Naive thymus-derived CD4-positive, alpha-beta T cell (primary cell): ENCODE data around the gene SLC23A3. TPM values are rescaled to one million over a fixed set of nuclear protein-coding genes. Genes with fewer than 3 reads are reported as not detected.

Source experiments
- ATAC-seq: fragments of 150-1000 bp; cut with Tn5 transposase; 2 replicates; pipeline ENCODE4 v1.10.0; 2021; ENCODE audit warnings: mild to moderate bottlenecking, moderate library complexity
- CTCF ChIA-PET: fragments of 350-600 bp; sonication (Branson Sonifier 250); formaldehyde crosslinking; loops from one replicate; lab custom pipeline; 2021; ENCODE audit warnings: antibody characterized with exemption; lab: Charles Lee
- POLR2A ChIA-PET: fragments of 350-600 bp; sonication (Branson Sonifier 250); formaldehyde crosslinking; loops from one replicate; lab custom pipeline; 2021; ENCODE audit warnings: antibody characterized with exemption, inconsistent platforms; lab: Charles Lee
- DNase-seq, 9 donors: peaks; one replicate each; pipeline versions ENCODE4 v3.0.0 to v3.0.0-alpha.2; 2020 to 2022; ENCODE audit warnings: mixed read lengths in 1 of 9
- H3K27ac ChIP-seq: one replicate; pipeline ENCODE4 v1.7.0; 2013; ENCODE audit warnings: mild to moderate bottlenecking, low read depth, low read length, moderate library complexity
- H3K27me3 ChIP-seq, 2 donors: one replicate each; pipeline ENCODE4 v1.7.0; 2013; ENCODE audit warnings: low read length in 2 of 2, mild to moderate bottlenecking in 2 of 2, moderate library complexity in 2 of 2; ENCODE audit not compliant: control insufficient read depth in 2 of 2, insufficient read depth in 2 of 2
- H3K36me3 ChIP-seq, 3 experiments: 1 replicate in 2 of 3; 2 replicates in 1 of 3; pipeline ENCODE4 v1.7.0; 2013; ENCODE audit warnings: low read length in 3 of 3, mild to moderate bottlenecking in 3 of 3, moderate library complexity in 1 of 3; ENCODE audit not compliant: insufficient read depth in 3 of 3, control insufficient read depth in 2 of 3
- H3K4me1 ChIP-seq, 2 donors: one replicate each; pipeline ENCODE4 v1.7.0; 2013; ENCODE audit warnings: low read length in 2 of 2, mild to moderate bottlenecking in 2 of 2, moderate library complexity in 1 of 2; ENCODE audit not compliant: control insufficient read depth in 2 of 2, insufficient read depth in 2 of 2
- H3K4me3 ChIP-seq: 2 replicates; pipeline ENCODE4 v1.7.0; 2013; ENCODE audit warnings: mild to moderate bottlenecking, low read length
- H3K9me3 ChIP-seq, 3 experiments: 1 replicate in 2 of 3; 2 replicates in 1 of 3; pipeline ENCODE4 v1.7.0; 2013; ENCODE audit warnings: low read length in 3 of 3; ENCODE audit not compliant: control insufficient read depth in 2 of 3
- H3K27ac Mint-ChIP-seq, 9 donors: one replicate each; pipeline ENCODE4 v1.8.0; 2020 to 2022; ENCODE audit warnings: mixed read lengths in 9 of 9, mild to moderate bottlenecking in 8 of 9, moderate library complexity in 5 of 9, inconsistent platforms in 2 of 9
- H3K27me3 Mint-ChIP-seq, 5 donors: one replicate each; pipeline ENCODE4 v1.8.0; 2021 to 2022; ENCODE audit warnings: mixed read lengths in 5 of 5, mild to moderate bottlenecking in 1 of 5
- H3K36me3 Mint-ChIP-seq, 5 donors: one replicate each; pipeline ENCODE4 v1.8.0; 2020 to 2022; ENCODE audit warnings: mixed read lengths in 5 of 5, mild to moderate bottlenecking in 3 of 5, inconsistent platforms in 1 of 5
- H3K4me1 Mint-ChIP-seq, 7 donors: one replicate each; pipeline ENCODE4 v1.8.0; 2020 to 2022; ENCODE audit warnings: mixed read lengths in 7 of 7, mild to moderate bottlenecking in 3 of 7, inconsistent platforms in 1 of 7
- H3K4me3 Mint-ChIP-seq, 10 donors: one replicate each; pipeline ENCODE4 v1.8.0; 2020 to 2022; ENCODE audit warnings: mild to moderate bottlenecking in 10 of 10, mixed read lengths in 10 of 10, moderate library complexity in 6 of 10, inconsistent platforms in 2 of 10
- H3K9me3 Mint-ChIP-seq, 11 donors: one replicate each; pipeline ENCODE4 v1.8.0; 2020 to 2022; ENCODE audit warnings: mixed read lengths in 11 of 11, mild to moderate bottlenecking in 4 of 11, inconsistent platforms in 1 of 11, moderate library complexity in 1 of 11
- intact Hi-C, 2 donors: fragments of 100-400 bp; cut with micrococcal nuclease; formaldehyde crosslinking; loops; one replicate each; pipeline ENCODE4 v1.15.1; 2023
- polyA plus RNA-seq, 2 donors: library from polyadenylated mRNA; unstranded; fragments of 300-500 nt; fragmentation: Illumina TruSeq; gene quantifications; one replicate each; pipeline ENCODE4 v1.2.3, GENCODE V29; 2021
- total RNA-seq, 6 experiments: library from RNA in 5 of 6; stranded (reverse) in 5 of 6; gene quantifications; 1 replicate in 5 of 6; 2 replicates in 1 of 6; pipeline ENCODE4 v1.2.3 and lab custom pipeline; 2021 to 2026

The SLC23A3 gene
- total and polyA plus RNA-seq, 7 experiments from 2014 or later: 0.08 to 8.6 (median 2.0) TPM; not detected in 1

DNA sequence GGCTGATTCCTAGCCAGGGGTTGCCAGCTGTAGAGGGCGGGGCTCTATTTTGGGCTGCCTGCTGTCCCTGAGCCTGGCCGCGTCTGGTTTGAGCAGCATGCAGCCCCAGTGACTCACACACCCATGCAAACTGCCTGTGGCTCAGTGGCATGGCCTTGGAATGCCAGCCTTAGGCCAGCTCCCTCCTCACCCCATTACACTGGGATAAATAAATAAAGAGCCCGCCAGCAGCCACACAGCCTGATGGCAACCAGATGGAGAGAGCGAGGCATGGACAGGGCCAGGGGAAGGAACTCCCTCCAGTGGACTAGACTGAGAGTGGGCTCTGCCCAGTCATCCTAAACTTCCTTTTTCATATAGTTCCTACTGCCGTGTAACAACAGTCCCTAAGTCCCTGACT is 27.5 kb downstream of the SLC23A3 start:
- H3K4me3 ChIP-seq: no peak overlapping the region
- CTCF ChIA-PET: no interaction called here
- H3K9me3 ChIP-seq: no peaks in the 10 kb centered on the region
- intact Hi-C loops: no loop called here
- H3K36me3 ChIP-seq: peaks cover 8 to 64% (median 10%) of the 10 kb centered on the region in 3 experiments
- POLR2A ChIA-PET: no interaction called here
- H3K36me3 Mint-ChIP-seq: peaks cover 29 to 76% (median 67%) of the 10 kb centered on the region in 5 donors
- H3K27ac ChIP-seq: no peak overlapping the region
- DNase-seq: no peak
- no peaks in the 10 kb centered on the region for H3K4me1 ChIP-seq
- H3K4me3 Mint-ChIP-seq: no peak overlapping the region
- peaks cover 0 to 5% (median 0%) of the 10 kb centered on the region in 11 donors for H3K9me3 Mint-ChIP-seq
- peaks cover 0 to 10% (median 0%) of the 10 kb centered on the region in 7 donors for H3K4me1 Mint-ChIP-seq
- H3K27ac Mint-ChIP-seq: no peak overlapping the region
- no peaks in the 10 kb centered on the region for H3K27me3 Mint-ChIP-seq
- H3K27me3 ChIP-seq: no peaks in the 10 kb centered on the region
- no peak for ATAC-seq

GRCh38 chr2:219140722-219141121 is 29.1 kb downstream of the SLC23A3 start:
- ATAC-seq: no peak

GRCh38 chr2:219133976-219134375 is 35.9 kb downstream of the SLC23A3 start:
- intact Hi-C loops: no loop called here
- DNase-seq: no peak
- peaks cover 0 to 1% (median 0%) of the 10 kb centered on the region in 11 donors for H3K9me3 Mint-ChIP-seq
- no peak overlapping the region for H3K27ac Mint-ChIP-seq
- H3K27me3 Mint-ChIP-seq: no peaks in the 10 kb centered on the region
- Histone ChIP-seq H3K27me3 (no peaks in the 10 kb centered on the region), H3K9me3 (no peaks in the 10 kb centered on the region), H3K27ac (no peak overlapping the region), H3K36me3 (peaks cover 0 to 11% (median 0%) of the 10 kb centered on the region in 3 experiments), H3K4me3 (no peak overlapping the region), H3K4me1 (no peaks in the 10 kb centered on the region)
- CTCF ChIA-PET: interaction anchor here (0.8 to 1.9 kb wide), 2 partner anchors 14 to 33 kb away, joined by 4 read pairs; no protein-coding TSS in a partner anchor
- POLR2A ChIA-PET: interaction anchor here (0.5 kb wide), 1 partner anchor 77 kb away, joined by 7 read pairs; no protein-coding TSS in a partner anchor
- H3K36me3 Mint-ChIP-seq: peaks cover 0 to 42% (median 15%) of the 10 kb centered on the region in 5 donors
- ATAC-seq: no peak
- H3K4me1 Mint-ChIP-seq: peaks cover 0 to 16% (median 3%) of the 10 kb centered on the region in 7 donors
- no peak overlapping the region for H3K4me3 Mint-ChIP-seq

More at GRCh38 chr2:219140722-219141121, 29.1 kb downstream of the SLC23A3 start:
- Histone ChIP-seq H3K9me3 (no peaks in the 10 kb centered on the region), H3K27ac (no peak overlapping the region), H3K36me3 (peaks cover 3 to 49% (median 8%) of the 10 kb centered on the region in 3 experiments), H3K4me1 (no peaks in the 10 kb centered on the region), H3K27me3 (no peaks in the 10 kb centered on the region), H3K4me3 (no peak overlapping the region)
- intact Hi-C loops: no loop called here
- DNase-seq: no peak
- CTCF ChIA-PET: no interaction called here
- H3K27ac Mint-ChIP-seq: no peak overlapping the region
- peaks cover 0 to 10% (median 0%) of the 10 kb centered on the region in 7 donors for H3K4me1 Mint-ChIP-seq
- POLR2A ChIA-PET: no interaction called here
- H3K27me3 Mint-ChIP-seq: no peaks in the 10 kb centered on the region
- no peak overlapping the region for H3K4me3 Mint-ChIP-seq
- H3K9me3 Mint-ChIP-seq: peaks cover 0 to 5% (median 0%) of the 10 kb centered on the region in 11 donors
- H3K36me3 Mint-ChIP-seq: peaks cover 21 to 61% (median 56%) of the 10 kb centered on the region in 5 donors

DNA sequence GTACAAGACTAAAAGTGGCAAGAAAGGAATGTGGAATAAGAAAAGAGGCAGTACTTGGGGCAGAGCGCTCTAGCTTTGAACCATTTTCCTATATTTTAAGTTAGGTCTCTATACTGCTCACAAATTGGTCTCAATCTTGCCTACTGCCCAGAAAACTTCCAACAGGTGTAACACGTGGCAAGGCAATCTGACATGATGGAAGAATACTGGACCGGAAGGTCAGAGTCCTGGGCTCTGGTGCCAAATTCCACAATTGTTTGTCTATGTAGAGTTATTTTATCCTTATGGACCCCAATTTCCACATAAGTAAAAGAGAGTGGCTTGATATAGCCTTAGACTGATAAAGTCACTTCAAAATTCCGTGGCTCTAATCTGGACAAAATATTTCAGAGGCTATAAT is 38.1 kb downstream of the SLC23A3 start:
- no peak for DNase-seq
- H3K36me3 Mint-ChIP-seq: peaks cover 0 to 46% (median 7%) of the 10 kb centered on the region in 5 donors
- Histone ChIP-seq H3K27me3 (no peaks in the 10 kb centered on the region), H3K4me3 (no peak overlapping the region), H3K4me1 (no peaks in the 10 kb centered on the region), H3K36me3 (peaks cover 0 to 11% (median 0%) of the 10 kb centered on the region in 3 experiments), H3K9me3 (no peaks in the 10 kb centered on the region), H3K27ac (no peak overlapping the region)
- ATAC-seq: no peak
- H3K4me1 Mint-ChIP-seq: peaks cover 0 to 28% (median 8%) of the 10 kb centered on the region in 7 donors
- H3K27me3 Mint-ChIP-seq: no peaks in the 10 kb centered on the region
- no peak overlapping the region for H3K4me3 Mint-ChIP-seq
- intact Hi-C loops: no loop called here
- H3K27ac Mint-ChIP-seq: no peak overlapping the region
- CTCF ChIA-PET: interaction anchor here (1.4 kb wide), 1 partner anchor 105 kb away, joined by 3 read pairs; no protein-coding TSS in a partner anchor
- POLR2A ChIA-PET: no interaction called here
- peaks cover 0 to 1% (median 0%) of the 10 kb centered on the region in 11 donors for H3K9me3 Mint-ChIP-seq

GRCh38 chr2:219131327-219131726 is 38.5 kb downstream of the SLC23A3 start:
- peaks cover 0 to 50% (median 7%) of the 10 kb centered on the region in 5 donors for H3K36me3 Mint-ChIP-seq
- Histone ChIP-seq H3K27me3 (no peaks in the 10 kb centered on the region), H3K27ac (no peak overlapping the region), H3K9me3 (no peaks in the 10 kb centered on the region), H3K4me1 (no peaks in the 10 kb centered on the region), H3K4me3 (no peak overlapping the region), H3K36me3 (peaks cover 0 to 11% (median 0%) of the 10 kb centered on the region in 3 experiments)
- peaks cover 0 to 28% (median 9%) of the 10 kb centered on the region in 7 donors for H3K4me1 Mint-ChIP-seq
- no peak overlapping the region for H3K27ac Mint-ChIP-seq
- no peak for ATAC-seq
- intact Hi-C loops: no loop called here
- ChIA-PET POLR2A (no interaction called here), CTCF (interaction anchor here (1.4 kb wide), 1 partner anchor 104 kb away, joined by 3 read pairs; no protein-coding TSS in a partner anchor)
- no peak for DNase-seq
- H3K9me3 Mint-ChIP-seq: peaks cover 0 to 1% (median 0%) of the 10 kb centered on the region in 11 donors
- H3K27me3 Mint-ChIP-seq: no peaks in the 10 kb centered on the region
- H3K4me3 Mint-ChIP-seq: no peak overlapping the region

GRCh38 chr2:219129589-219129988 is 40.2 kb downstream of the SLC23A3 start:
- Mint-ChIP-seq H3K4me3 (no peak overlapping the region), H3K9me3 (peaks cover 0 to 1% (median 0%) of the 10 kb centered on the region in 11 donors), H3K27ac (no peak overlapping the region), H3K4me1 (peaks cover 4 to 38% (median 19%) of the 10 kb centered on the region in 7 donors), H3K36me3 (peaks cover 0 to 62% (median 7%) of the 10 kb centered on the region in 5 donors), H3K27me3 (no peaks in the 10 kb centered on the region)
- no peaks in the 10 kb centered on the region for H3K27me3 ChIP-seq
- CTCF ChIA-PET: no interaction called here
- ATAC-seq: no peak
- intact Hi-C loops: no loop called here
- peaks cover 0 to 4% of the 10 kb centered on the region in 2 donors for H3K4me1 ChIP-seq
- no peak for DNase-seq
- no peaks in the 10 kb centered on the region for H3K9me3 ChIP-seq
- no peak overlapping the region for H3K4me3 ChIP-seq
- H3K36me3 ChIP-seq: peaks cover 0 to 11% (median 0%) of the 10 kb centered on the region in 3 experiments
- H3K27ac ChIP-seq: no peak overlapping the region
- POLR2A ChIA-PET: interaction anchor here (0.6 kb wide), 1 partner anchor 85 kb away, joined by 3 read pairs; no protein-coding TSS in a partner anchor
